OCI-LY3 (cell line): ENCODE measurements around the gene SNUPN.

ENCODE experiments used
- CTCF ChIP-seq: fragments of 200-600, 300-600 bp; sonication (generic); IDR thresholded peaks from 2 replicates; pipeline ENCODE4 v1.5.1; 2014; ENCODE audit warnings: antibody characterized with exemption, low read length, low read depth
- EZH2phosphoT487 ChIP-seq: fragments of 200-600 bp; shearing (Covaris generic); IDR thresholded peaks from 2 replicates; pipeline ENCODE4 v1.6.1; 2018; ENCODE audit warnings: antibody characterized with exemption, mixed run types, low read depth

- TF ChIP-seq CTCF (no peak), EZH2phosphoT487 (no peak)
Observed at GRCh38 chr15:75651810-75652543, 26.5 kb upstream of the SNUPN start.
